ENCODE results near the gene TIMM22.

GRCh38 chr17:978103-979093, 18.5 kb upstream of the TIMM22 start:
- TF ChIP-seq CTCF (conservative IDR thresholded peaks at IDR 0.05) (no peak), ZFX (IDR thresholded peaks at IDR 0.05) (no peak)

Data from C4-2B (cell line).